ENCODE results near the gene RXFP3.

DNA sequence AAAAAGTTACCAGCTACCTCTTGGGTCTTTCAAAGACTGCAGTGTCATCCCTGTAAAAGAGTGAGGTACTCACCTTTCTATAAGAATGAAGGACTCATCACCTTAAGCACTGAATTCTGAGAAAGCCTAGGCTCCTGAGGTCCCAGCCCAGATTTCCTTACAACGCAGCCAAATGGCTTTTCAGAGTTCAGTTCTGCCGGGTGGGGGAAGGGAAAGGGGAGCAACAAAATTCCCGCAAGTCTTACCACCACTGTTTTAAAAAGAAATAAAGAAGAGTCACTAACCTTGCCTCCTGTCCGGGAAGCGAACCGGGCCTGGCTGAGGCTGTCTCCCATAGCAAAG lies 44.8 kb upstream of the RXFP3 start:
- TF ChIP-seq, protein P1, sequence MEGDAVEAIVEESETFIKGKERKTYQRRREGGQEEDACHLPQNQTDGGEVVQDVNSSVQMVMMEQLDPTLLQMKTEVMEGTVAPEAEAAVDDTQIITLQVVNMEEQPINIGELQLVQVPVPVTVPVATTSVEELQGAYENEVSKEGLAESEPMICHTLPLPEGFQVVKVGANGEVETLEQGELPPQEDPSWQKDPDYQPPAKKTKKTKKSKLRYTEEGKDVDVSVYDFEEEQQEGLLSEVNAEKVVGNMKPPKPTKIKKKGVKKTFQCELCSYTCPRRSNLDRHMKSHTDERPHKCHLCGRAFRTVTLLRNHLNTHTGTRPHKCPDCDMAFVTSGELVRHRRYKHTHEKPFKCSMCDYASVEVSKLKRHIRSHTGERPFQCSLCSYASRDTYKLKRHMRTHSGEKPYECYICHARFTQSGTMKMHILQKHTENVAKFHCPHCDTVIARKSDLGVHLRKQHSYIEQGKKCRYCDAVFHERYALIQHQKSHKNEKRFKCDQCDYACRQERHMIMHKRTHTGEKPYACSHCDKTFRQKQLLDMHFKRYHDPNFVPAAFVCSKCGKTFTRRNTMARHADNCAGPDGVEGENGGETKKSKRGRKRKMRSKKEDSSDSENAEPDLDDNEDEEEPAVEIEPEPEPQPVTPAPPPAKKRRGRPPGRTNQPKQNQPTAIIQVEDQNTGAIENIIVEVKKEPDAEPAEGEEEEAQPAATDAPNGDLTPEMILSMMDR (IDR thresholded peaks at IDR 0.05), result no peak
- TF ChIP-seq POLR2A (IDR thresholded peaks at IDR 0.05), result no peak
